ENCODE results near the gene FAM78A.

DNA sequence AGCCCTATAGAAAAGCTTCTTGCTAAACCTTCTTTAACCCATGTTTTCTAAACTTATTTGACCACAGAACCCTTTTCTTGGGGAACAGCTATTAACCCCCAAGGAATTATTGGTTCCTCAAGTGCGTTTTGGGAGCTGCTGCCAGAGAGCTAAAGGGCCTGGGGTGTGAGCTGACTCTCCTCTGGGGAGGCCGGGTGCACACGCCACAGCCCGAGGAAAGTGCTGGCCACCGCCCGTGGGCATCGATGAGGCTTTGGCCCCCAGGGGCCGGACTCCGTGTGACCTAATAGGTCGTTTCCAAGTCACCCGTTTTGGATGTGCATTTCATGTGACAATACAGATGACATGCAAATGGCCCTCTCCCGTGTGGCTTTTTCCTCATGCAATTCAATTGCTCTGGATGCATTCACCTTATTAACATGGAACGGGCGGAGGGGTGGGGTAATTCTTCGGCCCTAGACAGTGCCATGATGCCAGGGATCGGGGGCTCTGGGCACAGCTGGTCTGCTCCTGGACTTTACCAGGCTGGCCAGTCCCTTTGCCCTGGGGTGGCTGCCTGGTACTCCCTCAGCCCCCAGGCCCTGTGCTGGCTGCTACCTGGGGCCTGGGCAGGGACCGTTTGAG lies 32.7 kb upstream of the FAM78A start:
- TF ChIP-seq, protein P1, sequence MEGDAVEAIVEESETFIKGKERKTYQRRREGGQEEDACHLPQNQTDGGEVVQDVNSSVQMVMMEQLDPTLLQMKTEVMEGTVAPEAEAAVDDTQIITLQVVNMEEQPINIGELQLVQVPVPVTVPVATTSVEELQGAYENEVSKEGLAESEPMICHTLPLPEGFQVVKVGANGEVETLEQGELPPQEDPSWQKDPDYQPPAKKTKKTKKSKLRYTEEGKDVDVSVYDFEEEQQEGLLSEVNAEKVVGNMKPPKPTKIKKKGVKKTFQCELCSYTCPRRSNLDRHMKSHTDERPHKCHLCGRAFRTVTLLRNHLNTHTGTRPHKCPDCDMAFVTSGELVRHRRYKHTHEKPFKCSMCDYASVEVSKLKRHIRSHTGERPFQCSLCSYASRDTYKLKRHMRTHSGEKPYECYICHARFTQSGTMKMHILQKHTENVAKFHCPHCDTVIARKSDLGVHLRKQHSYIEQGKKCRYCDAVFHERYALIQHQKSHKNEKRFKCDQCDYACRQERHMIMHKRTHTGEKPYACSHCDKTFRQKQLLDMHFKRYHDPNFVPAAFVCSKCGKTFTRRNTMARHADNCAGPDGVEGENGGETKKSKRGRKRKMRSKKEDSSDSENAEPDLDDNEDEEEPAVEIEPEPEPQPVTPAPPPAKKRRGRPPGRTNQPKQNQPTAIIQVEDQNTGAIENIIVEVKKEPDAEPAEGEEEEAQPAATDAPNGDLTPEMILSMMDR (conservative IDR thresholded peaks at IDR 0.05; ENCODE audit: low read length): no peak
- TF ChIP-seq EZH2phosphoT487 (IDR thresholded peaks at IDR 0.05; ENCODE audit: borderline replicate concordance): no peak
